PC-3 (cell line): ENCODE measurements around the gene USP25. TPM values are rescaled to one million over a fixed set of nuclear protein-coding genes. Genes with fewer than 3 reads are reported as not detected.

Experiments used
- ATAC-seq: fragments of 200-7000 bp; cut with Tn5 transposase; 2 replicates; pipeline ENCODE4 v1.9.1; 2020; ENCODE audit warnings: mild to moderate bottlenecking, moderate library complexity
- BruUV-seq: library from RNA; stranded (reverse); fragments of 400-500 nt; replicated peaks from 2 replicates; lab custom pipeline; 2021; lab: Mats Ljungman, UMichigan
- CTCF ChIA-PET: fragments of 300-600 bp; sonication (Branson Sonifier 250); formaldehyde crosslinking; loops from one replicate; lab custom pipeline; 2022; ENCODE audit warnings: antibody characterized with exemption; lab: Charles Lee
- POLR2A ChIA-PET: fragments of 300-600 bp; sonication (Branson Sonifier 250); formaldehyde crosslinking; loops from one replicate; lab custom pipeline; 2022; ENCODE audit warnings: antibody characterized with exemption; ENCODE audit not compliant: unreplicated experiment; lab: Charles Lee
- DNase-seq: peaks from one replicate; pipeline ENCODE4 v3.0.0-alpha.2; 2015
- H2AFZ ChIP-seq: fragments of 300-600 bp; sonication (generic); 2 replicates; pipeline ENCODE4 v1.6.0; 2016; ENCODE audit warnings: antibody characterized with exemption, low read length
- H3F3A ChIP-seq: fragments of 300-600 bp; sonication (generic); one replicate; pipeline ENCODE4 v1.6.0; 2017; ENCODE audit warnings: antibody characterized with exemption, low read length, control low read depth, mild to moderate bottlenecking; ENCODE audit not compliant: unreplicated experiment
- H3K27ac ChIP-seq: fragments of 300-600 bp; sonication (generic); 2 replicates; pipeline ENCODE4 v1.5.1; 2016; ENCODE audit warnings: mild to moderate bottlenecking, low read length
- H3K27me3 ChIP-seq: fragments of 300-600 bp; sonication (generic); 2 replicates; pipeline ENCODE4 v1.6.1; 2016; ENCODE audit warnings: low read length, mixed read lengths
- H3K36me3 ChIP-seq: fragments of 300-600 bp; sonication (generic); 2 replicates; pipeline ENCODE4 v1.6.1; 2016; ENCODE audit warnings: low read depth, mixed run types, low read length, mixed read lengths
- H3K4me1 ChIP-seq: fragments of 300-600 bp; sonication (generic); 2 replicates; pipeline ENCODE4 v1.5.1; 2016; ENCODE audit warnings: low read length; ENCODE audit not compliant: insufficient read depth
- H3K4me2 ChIP-seq: fragments of 300-600 bp; sonication (generic); 2 replicates; pipeline ENCODE4 v1.6.0; 2016; ENCODE audit warnings: low read length
- H3K4me3 ChIP-seq: fragments of 300-600 bp; sonication (generic); 2 replicates; pipeline ENCODE4 v1.5.1; 2016; ENCODE audit warnings: mild to moderate bottlenecking, low read length, mixed read lengths
- H3K79me2 ChIP-seq: fragments of 300-600 bp; sonication (generic); 2 replicates; pipeline ENCODE4 v1.6.1; 2017; ENCODE audit warnings: low read length, mixed read lengths
- H3K9ac ChIP-seq: fragments of 300-600 bp; sonication (generic); 2 replicates; pipeline ENCODE4 v1.6.0; 2016; ENCODE audit warnings: mild to moderate bottlenecking, low read length
- H3K9me2 ChIP-seq: fragments of 300-600 bp; sonication (generic); replicated peaks from 2 replicates; pipeline ENCODE4 v1.6.1; 2016; ENCODE audit warnings: mixed run types, low read length, mixed read lengths
- H3K9me3 ChIP-seq: fragments of 300-600 bp; sonication (generic); 2 replicates; pipeline ENCODE4 v1.6.1; 2016; ENCODE audit warnings: low read length, mixed read lengths
- H4K20me1 ChIP-seq: fragments of 300-600 bp; sonication (generic); 2 replicates; pipeline ENCODE4 v1.6.1; 2016; ENCODE audit warnings: low read length, mixed read lengths
- EZH2 ChIP-seq: fragments of 300-600 bp; sonication (generic); IDR thresholded peaks from one replicate; pipeline ENCODE4 v1.6.1; 2017; ENCODE audit warnings: antibody characterized with exemption, mild to moderate bottlenecking, low read length; ENCODE audit not compliant: unreplicated experiment
- EZH2phosphoT487 ChIP-seq: fragments of 300-600 bp; sonication (generic); IDR thresholded peaks from 2 replicates; pipeline ENCODE4 v1.6.1; 2018; ENCODE audit warnings: mild to moderate bottlenecking, antibody characterized with exemption, low read length, borderline replicate concordance
- intact Hi-C: fragments of 100-400 bp; cut with micrococcal nuclease; formaldehyde crosslinking; loops from 2 replicates; pipeline ENCODE4 v1.9.0; 2023
- total RNA-seq: library from RNA; depleted of rRNA; stranded (reverse); fragments of >200 nt; gene quantifications from 2 replicates; pipeline ENCODE4 v1.2.3, GENCODE V29; 2014
- TF ChIP-seq, protein P1 (sequence below): fragments of 300-600 bp; sonication (generic); conservative IDR thresholded peaks from 2 replicates; pipeline ENCODE4 v1.5.1; 2017; ENCODE audit warnings: antibody characterized with exemption, low read depth, mild to moderate bottlenecking, low read length

Gene USP25
- total RNA-seq, 1 experiment from 2014 or later, result 54.4 TPM

GRCh38 chr21:15872236-15872635, 142.5 kb downstream of the USP25 start:
- Histone ChIP-seq H3K36me3 (peaks cover 26% of the 10 kb centered on the region), H3K9me3 (no peaks in the 10 kb centered on the region), H2AFZ (no peak overlapping the region), H3K27ac (no peak overlapping the region), H3K9ac (no peak overlapping the region), H3F3A (peaks cover 4% of the 10 kb centered on the region), H3K9me2 (no peaks in the 10 kb centered on the region), H3K27me3 (no peaks in the 10 kb centered on the region), H3K79me2 (no peaks in the 10 kb centered on the region), H3K4me2 (no peak overlapping the region), H3K4me1 (peaks cover 24% of the 10 kb centered on the region), H4K20me1 (no peaks in the 10 kb centered on the region), H3K4me3 (no peak overlapping the region)
- BruUV-seq, result no TSS peak
- no peak for DNase-seq
- TF ChIP-seq, protein P1, sequence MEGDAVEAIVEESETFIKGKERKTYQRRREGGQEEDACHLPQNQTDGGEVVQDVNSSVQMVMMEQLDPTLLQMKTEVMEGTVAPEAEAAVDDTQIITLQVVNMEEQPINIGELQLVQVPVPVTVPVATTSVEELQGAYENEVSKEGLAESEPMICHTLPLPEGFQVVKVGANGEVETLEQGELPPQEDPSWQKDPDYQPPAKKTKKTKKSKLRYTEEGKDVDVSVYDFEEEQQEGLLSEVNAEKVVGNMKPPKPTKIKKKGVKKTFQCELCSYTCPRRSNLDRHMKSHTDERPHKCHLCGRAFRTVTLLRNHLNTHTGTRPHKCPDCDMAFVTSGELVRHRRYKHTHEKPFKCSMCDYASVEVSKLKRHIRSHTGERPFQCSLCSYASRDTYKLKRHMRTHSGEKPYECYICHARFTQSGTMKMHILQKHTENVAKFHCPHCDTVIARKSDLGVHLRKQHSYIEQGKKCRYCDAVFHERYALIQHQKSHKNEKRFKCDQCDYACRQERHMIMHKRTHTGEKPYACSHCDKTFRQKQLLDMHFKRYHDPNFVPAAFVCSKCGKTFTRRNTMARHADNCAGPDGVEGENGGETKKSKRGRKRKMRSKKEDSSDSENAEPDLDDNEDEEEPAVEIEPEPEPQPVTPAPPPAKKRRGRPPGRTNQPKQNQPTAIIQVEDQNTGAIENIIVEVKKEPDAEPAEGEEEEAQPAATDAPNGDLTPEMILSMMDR, result no peak
- TF ChIP-seq EZH2, result no peak
- no peak for TF ChIP-seq EZH2phosphoT487
- POLR2A ChIA-PET, result no interaction called here
- intact Hi-C loops, result no loop called here
- no peak for ATAC-seq
- CTCF ChIA-PET, result no interaction called here

DNA sequence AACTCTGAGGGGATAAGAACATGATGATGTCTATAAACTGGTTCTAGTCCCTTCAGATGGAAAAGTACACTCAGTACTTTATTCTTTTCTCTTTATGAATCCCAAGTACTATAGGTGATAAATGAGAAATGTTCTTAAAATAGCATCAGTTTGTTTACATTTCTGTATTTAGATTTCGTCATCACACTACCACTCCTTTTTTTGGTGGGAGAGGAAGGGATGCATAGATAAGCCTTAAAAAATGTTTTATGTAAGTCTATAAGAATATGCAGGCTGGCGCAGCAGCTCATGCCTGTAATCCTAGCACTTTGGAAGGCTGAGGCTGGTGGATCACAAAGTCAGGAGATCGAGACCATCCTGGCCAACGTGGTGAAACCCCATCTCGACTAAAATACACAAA, 144.8 kb downstream of the USP25 start:
- ChIA-PET POLR2A (interaction anchor here (0.6 kb wide), 1 partner anchor 26 kb away, joined by 3 read pairs; no protein-coding TSS in a partner anchor), CTCF (no interaction called here)
- intact Hi-C loops, result no loop called here
- peaks cover 32% of the 10 kb centered on the region for H3K36me3 ChIP-seq
- DNase-seq (peak; percentile 62), ATAC-seq (peak; percentile 79)
- H3K9me2 ChIP-seq, result no peaks in the 10 kb centered on the region
- H2AFZ ChIP-seq, result no peak overlapping the region
- no TSS peak for BruUV-seq
- TF ChIP-seq, protein P1, result no peak
- TF ChIP-seq EZH2 (no peak), EZH2phosphoT487 (no peak)
- H3K4me2 ChIP-seq, result peak overlapping the region; percentile 50
- peak overlapping the region; percentile 23 for H3K4me3 ChIP-seq
- no peaks in the 10 kb centered on the region for H3K79me2 ChIP-seq
- peak overlapping the region; percentile 61 for H3K9ac ChIP-seq
- H3K27ac ChIP-seq, result peak overlapping the region; percentile 87
- no peaks in the 10 kb centered on the region for H3K27me3 ChIP-seq
- H3F3A ChIP-seq, result peaks cover 4% of the 10 kb centered on the region
- no peaks in the 10 kb centered on the region for H3K9me3 ChIP-seq
- H3K4me1 ChIP-seq, result peaks cover 24% of the 10 kb centered on the region
- H4K20me1 ChIP-seq, result no peaks in the 10 kb centered on the region

- no peaks in the 10 kb centered on the region for H3K9me3 ChIP-seq
- BruUV-seq, result no TSS peak
- peaks cover 24% of the 10 kb centered on the region for H3K4me1 ChIP-seq
- no peaks in the 10 kb centered on the region for H3K9me2 ChIP-seq
- TF ChIP-seq, protein P1, result no peak
- TF ChIP-seq EZH2 (no peak), EZH2phosphoT487 (no peak)
- H3K27me3 ChIP-seq, result no peaks in the 10 kb centered on the region
- no peak overlapping the region for H2AFZ ChIP-seq
- ChIA-PET CTCF (no interaction called here), POLR2A (interaction anchor here (0.6 kb wide), 1 partner anchor 27 kb away, joined by 3 read pairs; no protein-coding TSS in a partner anchor)
- ATAC-seq (peak; percentile 91), DNase-seq (peak; percentile 64)
- peak overlapping the region; percentile 61 for H3K9ac ChIP-seq
- no peaks in the 10 kb centered on the region for H4K20me1 ChIP-seq
- H3F3A ChIP-seq, result peaks cover 4% of the 10 kb centered on the region
- peaks cover 38% of the 10 kb centered on the region for H3K36me3 ChIP-seq
- H3K4me3 ChIP-seq, result peak overlapping the region; percentile 23
- H3K27ac ChIP-seq, result peak overlapping the region; percentile 87
- H3K4me2 ChIP-seq, result peak overlapping the region; percentile 50
- intact Hi-C loops, result no loop called here
- no peaks in the 10 kb centered on the region for H3K79me2 ChIP-seq
Measured at GRCh38 chr21:15875286-15875685, 145.5 kb downstream of the USP25 start.
